GM21825 (cell line): ENCODE results near the gene EDIL3.

Experiments used
- ATAC-seq: cut with Tn5 transposase; IDR thresholded peaks from one replicate; pipeline ENCODE4 v1.9.1; 2021; ENCODE audit warnings: mild to moderate bottlenecking, moderate library complexity; ENCODE audit not compliant: unreplicated experiment

The EDIL3 gene

GRCh38 chr5:84384604-84385575 lies at the start of gene EDIL3:
Gene EDIL3, minus strand, starts transcription at chr5:84384880. Its CDS starts 506 bp downstream, at chr5:84384374.
- ATAC-seq = no peak

DNA sequence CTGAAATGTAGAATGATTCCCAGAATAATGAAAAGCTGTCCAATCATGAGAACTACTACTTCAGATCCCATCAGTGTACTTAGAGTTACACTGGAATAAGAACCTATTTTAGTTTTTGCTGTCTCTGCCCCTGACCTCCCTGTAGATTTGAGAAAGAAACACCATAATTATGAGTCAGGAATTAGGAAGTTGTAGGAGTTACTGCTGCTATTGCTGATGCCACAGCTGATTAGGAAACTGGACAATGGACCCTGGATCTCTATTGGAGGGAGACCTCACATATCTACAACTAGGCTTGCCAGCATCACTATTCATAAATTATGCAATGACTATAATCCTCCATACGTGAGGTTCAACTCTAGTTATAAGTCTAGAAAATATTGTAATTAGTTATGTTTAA lies 48.8 kb upstream of the EDIL3 start:
- no peak for ATAC-seq

GRCh38 chr5:84430863-84431663 lies 46.4 kb upstream of the EDIL3 start:
- no peak for ATAC-seq

DNA sequence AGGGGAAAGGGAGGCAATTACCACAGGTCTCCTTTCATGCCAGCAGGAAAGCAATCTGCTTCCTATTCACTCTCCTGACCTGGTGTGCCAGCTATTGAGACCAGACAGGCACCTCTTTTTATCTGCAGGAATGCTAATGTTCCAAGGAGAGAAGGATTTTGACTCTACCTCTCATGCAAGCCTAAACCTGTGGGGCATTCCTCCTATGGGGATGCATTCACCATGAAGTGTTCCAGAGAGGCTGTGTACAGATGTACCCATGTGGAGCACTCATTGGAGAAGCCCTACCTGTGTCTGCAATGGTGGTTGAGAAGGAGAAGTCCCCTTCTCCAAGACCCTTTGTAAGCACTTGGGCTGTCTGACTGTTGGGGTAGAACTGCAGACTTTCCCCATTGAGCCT lies 45.4 kb upstream of the EDIL3 start:
- no peak for ATAC-seq

GRCh38 chr5:84425365-84425881 lies 40.7 kb upstream of the EDIL3 start:
- no peak for ATAC-seq

- no peak for ATAC-seq
Observed at GRCh38 chr5:84419742-84420141, 35.1 kb upstream of the EDIL3 start.

DNA sequence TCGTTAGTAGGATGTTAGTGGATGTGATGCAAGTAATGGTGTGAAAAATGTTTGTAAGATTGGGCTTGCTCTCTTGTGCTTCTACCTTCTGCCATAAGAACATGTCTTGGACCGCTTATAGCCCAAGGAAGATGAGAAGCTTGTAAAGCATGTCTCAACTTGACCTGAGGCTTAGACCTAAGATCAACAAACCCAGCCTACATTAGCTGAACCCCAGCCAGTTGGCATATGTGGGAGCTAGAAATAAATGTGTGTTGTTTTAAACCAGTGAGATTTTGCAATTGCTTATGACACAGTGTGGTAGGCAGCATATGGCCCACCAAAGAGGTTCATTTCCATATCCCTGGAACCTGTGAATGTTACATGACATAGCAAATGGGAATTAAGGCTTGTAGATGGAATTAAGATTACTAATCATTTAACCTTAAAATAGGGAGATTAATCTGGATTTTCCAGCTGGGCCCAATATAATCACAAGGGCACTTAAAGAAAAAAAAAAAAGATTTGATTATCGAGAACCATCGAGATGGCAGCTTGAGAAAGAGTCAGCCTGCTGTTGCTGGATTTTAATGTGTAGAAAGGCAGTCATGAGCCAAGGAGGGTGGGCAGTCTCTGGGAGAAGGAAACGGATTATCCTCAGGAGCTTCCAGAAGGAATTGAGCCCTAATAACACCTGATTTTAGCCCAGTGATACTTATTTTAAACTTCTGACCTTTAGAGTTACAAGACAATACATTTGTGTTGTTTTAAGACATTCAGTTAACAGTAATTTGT lies 27.3 kb upstream of the EDIL3 start:
- no peak for ATAC-seq

- no peak for ATAC-seq
Observed at GRCh38 chr5:84406111-84406510, 21.4 kb upstream of the EDIL3 start.

DNA sequence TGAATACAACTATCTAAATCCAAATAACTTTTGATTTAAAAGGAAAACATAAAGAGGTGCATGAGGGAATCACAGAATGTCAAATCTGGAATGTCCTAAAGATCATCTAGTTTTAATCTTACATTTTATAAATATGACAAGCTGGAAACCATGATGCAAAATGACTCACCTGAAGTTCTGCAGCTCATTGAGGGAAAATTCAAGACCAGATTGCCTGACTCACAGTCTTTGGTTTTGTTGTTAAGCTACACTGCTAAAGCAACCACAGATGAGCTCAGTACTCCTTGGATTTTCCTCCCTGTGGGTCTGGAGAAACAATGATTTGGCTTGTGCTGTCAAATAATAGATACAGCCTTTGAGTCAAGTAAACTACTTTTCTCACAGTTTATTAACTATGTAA lies 19.1 kb upstream of the EDIL3 start:
- ATAC-seq = no peak

DNA sequence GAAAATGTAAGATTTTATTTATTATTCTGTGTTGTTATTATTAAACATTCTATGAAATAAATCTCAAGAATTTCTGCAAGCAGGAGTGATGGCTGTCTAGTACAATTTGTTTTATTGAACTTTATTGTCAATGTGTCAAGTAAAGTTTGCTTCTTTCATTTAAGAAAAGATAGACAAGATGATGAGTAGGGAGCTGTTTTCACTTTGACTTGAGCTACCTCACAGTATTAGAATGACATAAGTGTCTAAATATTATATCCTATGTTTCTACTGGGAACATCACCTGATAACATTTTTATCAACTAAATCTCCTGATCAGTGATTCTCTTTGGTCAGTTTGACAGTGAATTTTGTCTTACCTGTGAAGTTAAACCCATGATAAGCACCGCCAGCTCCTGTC lies 12.7 kb upstream of the EDIL3 start:
- ATAC-seq = no peak

DNA sequence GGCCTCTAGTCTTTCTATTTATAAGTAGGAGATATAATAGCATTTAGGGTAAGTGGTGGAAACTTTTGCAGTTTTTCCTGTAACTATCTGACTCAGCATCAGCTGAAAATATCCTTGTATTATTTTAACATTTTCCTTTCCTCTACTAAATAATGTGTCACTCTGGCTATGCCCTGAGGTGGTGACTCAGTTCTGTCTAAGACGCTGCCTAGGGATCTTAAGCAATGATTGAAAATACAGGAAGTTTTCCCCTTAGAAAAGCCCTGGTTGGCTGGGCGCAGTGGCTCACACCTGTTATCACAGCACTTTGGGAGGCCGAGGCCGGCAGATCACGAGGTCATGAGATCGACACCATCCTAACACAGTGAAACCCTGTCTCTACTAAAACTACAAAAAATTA lies 9.3 kb upstream of the EDIL3 start:
- no peak for ATAC-seq

DNA sequence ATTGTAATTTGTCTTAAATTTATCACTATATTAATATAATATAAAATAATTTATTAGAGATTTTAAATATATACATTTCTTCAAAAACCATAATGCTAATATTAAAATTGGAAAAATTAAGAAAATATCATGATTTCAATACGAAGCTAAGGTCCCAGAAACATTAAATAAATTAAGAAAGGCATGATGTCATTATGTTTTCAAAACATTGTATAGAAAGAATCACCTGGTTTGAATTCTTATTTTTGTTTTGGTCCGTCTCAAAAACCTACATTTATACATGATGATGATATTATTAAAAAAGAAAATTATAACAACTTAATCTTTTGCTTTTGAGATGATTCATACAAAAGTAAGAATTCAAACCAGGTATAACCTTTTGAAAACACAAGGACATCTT lies 8.2 kb upstream of the EDIL3 start:
- no peak for ATAC-seq

- no peak for ATAC-seq
Observed at GRCh38 chr5:84385705-84386104, 1.0 kb upstream of the EDIL3 start.

DNA sequence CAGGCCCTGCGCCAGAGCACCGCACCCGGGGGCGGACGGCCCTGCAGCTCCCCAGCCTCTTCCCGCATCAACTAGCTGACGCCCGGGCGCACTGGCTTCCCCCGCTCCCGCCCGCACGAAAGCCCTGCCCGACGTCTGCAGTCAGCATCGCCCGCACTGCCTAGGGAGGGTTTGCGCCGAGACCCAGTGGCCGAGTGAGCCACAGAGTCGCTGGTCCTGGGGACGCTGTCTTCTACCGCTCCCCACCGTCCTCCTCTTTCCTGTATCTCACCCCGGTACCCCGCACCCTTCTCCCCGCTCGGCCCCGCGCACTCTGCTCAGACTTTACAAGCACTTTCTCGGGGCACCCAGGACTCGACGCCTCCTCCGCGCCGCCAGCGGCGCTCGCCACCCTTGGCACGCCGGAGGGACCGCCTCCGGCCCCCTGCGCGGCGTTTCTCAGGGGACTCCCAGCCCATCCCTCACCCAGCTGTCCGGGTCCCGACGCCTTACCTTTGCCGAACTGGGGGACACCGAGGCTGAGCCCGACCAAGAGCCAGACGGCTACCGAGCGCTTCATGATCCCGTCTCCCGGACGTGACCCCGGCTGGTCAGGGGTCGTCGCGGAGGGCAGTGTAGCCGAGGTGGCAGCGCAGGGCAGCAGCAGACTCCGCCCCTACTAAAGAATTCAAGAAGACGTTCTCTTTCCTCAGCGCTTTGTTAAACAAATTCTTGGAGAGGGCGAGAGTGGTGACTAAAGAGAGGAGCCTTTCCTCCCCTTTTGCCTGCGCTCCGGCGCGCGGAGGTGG lies 670 bp downstream of the EDIL3 start:
- ATAC-seq = no peak

- ATAC-seq = no peak
Observed at GRCh38 chr5:84383296-84383815, 1.3 kb downstream of the EDIL3 start.

GRCh38 chr5:84382363-84383295 lies 2.1 kb downstream of the EDIL3 start:
- ATAC-seq = no peak

GRCh38 chr5:84381502-84382362 lies 2.9 kb downstream of the EDIL3 start:
- ATAC-seq = no peak

GRCh38 chr5:84379749-84380148 lies 4.9 kb downstream of the EDIL3 start:
- no peak for ATAC-seq
